Ascending aorta (tissue), 2 donors: ENCODE results near the gene TMEM132D. TPM values are rescaled to one million over a fixed set of nuclear protein-coding genes. Genes with fewer than 3 reads are reported as not detected.

Source experiments
- DNase-seq, 2 donors: peaks; one replicate each; pipeline ENCODE4 v3.0.0-alpha.2; 2019; ENCODE audit warnings: low spot score in 2 of 2
- H3K27ac ChIP-seq, 2 donors: fragments of 200-600 bp; sonication (generic); one replicate each; pipeline ENCODE4 v1.5.1; 2016 to 2017; ENCODE audit warnings: mild to moderate bottlenecking in 1 of 2
- H3K27me3 ChIP-seq: fragments of 200-600 bp; sonication (generic); one replicate; pipeline ENCODE4 v1.5.1; 2017
- H3K36me3 ChIP-seq, 2 donors: fragments of 200-600 bp; sonication (generic); one replicate each; pipeline ENCODE4 v1.5.1; 2016
- H3K4me1 ChIP-seq, 2 donors: fragments of 200-600 bp; sonication (generic); one replicate each; pipeline ENCODE4 v1.5.1; 2016 to 2017; ENCODE audit warnings: mild to moderate bottlenecking in 1 of 2
- H3K4me3 ChIP-seq, 2 donors: fragments of 200-600 bp; sonication (generic); one replicate each; pipeline ENCODE4 v1.5.1; 2016 to 2017; ENCODE audit warnings: mild to moderate bottlenecking in 1 of 2
- H3K9me3 ChIP-seq, 2 donors: fragments of 200-600 bp; sonication (generic); one replicate each; pipeline ENCODE4 v1.5.1; 2016
- intact Hi-C: fragments of 100-400 bp; cut with DNase I; formaldehyde crosslinking; loops from one replicate; pipeline ENCODE4 v1.15.1; 2023
- total RNA-seq: library from RNA; depleted of rRNA; stranded (reverse); fragments of >200 nt; gene quantifications from one replicate; pipeline ENCODE4 v1.1.0, GENCODE V29; 2016
- TF ChIP-seq, protein P1 (sequence below), 3 experiments: fragments of 200-600 bp in 2 of 3; fragments of 450-650 bp in 1 of 3; sonication (generic) in 2 of 3; IDR thresholded peaks; one replicate each; pipeline ENCODE4 v1.5.1; 2016 to 2019; ENCODE audit warnings: antibody characterized with exemption in 3 of 3, mild to moderate bottlenecking in 1 of 3, moderate library complexity in 1 of 3

Gene TMEM132D
- total RNA-seq, 1 donor from 2014 or later = not detected

DNA sequence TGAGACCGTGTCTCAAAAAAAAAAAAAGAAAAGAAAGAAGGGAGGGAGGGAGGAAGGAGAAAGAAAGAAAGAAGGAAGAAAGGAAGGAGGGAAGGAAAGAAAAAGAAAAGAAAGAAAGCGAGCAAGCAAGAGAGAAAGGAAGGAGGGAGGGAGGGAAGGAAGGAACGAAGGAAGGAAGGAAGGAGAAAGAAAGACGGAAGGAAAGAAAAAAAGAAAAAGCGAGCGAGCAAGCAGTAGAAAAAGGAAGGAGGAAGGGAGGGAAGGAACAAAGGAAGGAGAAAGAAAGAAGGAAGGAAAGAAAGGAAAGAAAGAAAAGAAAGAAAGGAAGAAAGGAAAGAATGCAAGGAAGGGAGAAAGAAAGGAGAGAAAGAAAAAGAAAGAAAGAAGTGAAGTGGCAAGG, 546.6 kb downstream of the TMEM132D start:
- no peaks in the 10 kb centered on the region for H3K9me3 ChIP-seq
- no peaks in the 10 kb centered on the region for H3K4me1 ChIP-seq
- DNase-seq = no peak
- no peaks in the 10 kb centered on the region for H3K36me3 ChIP-seq
- no peak overlapping the region for H3K4me3 ChIP-seq
- no peaks in the 10 kb centered on the region for H3K27me3 ChIP-seq
- TF ChIP-seq, protein P1, sequence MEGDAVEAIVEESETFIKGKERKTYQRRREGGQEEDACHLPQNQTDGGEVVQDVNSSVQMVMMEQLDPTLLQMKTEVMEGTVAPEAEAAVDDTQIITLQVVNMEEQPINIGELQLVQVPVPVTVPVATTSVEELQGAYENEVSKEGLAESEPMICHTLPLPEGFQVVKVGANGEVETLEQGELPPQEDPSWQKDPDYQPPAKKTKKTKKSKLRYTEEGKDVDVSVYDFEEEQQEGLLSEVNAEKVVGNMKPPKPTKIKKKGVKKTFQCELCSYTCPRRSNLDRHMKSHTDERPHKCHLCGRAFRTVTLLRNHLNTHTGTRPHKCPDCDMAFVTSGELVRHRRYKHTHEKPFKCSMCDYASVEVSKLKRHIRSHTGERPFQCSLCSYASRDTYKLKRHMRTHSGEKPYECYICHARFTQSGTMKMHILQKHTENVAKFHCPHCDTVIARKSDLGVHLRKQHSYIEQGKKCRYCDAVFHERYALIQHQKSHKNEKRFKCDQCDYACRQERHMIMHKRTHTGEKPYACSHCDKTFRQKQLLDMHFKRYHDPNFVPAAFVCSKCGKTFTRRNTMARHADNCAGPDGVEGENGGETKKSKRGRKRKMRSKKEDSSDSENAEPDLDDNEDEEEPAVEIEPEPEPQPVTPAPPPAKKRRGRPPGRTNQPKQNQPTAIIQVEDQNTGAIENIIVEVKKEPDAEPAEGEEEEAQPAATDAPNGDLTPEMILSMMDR (IDR thresholded peaks at IDR 0.05) = no peak
- intact Hi-C loops = no loop called here
- H3K27ac ChIP-seq = no peak overlapping the region

DNA sequence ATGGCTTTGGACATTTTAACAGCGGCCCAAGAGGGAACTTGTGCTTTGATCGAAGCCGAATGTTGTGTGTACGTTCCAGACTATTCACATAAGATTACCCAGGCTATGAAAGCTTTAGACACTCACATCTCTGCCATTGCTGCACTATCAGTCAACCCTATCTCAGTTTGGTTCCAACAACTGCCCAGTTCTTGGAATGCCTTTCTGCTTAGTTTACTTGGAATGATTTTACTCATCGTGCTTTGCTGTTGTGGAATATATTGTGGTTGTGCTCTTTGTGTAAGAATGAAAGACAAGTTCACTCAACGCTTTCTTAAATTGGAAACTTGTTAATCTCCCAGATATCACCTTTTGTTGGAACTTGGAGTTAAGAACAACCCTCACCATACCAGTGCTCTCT, 552.3 kb downstream of the TMEM132D start:
- Histone ChIP-seq H3K27ac (no peak overlapping the region), H3K9me3 (no peaks in the 10 kb centered on the region), H3K27me3 (no peaks in the 10 kb centered on the region), H3K4me3 (no peak overlapping the region), H3K4me1 (no peaks in the 10 kb centered on the region), H3K36me3 (no peaks in the 10 kb centered on the region)
- intact Hi-C loops = no loop called here
- DNase-seq = no peak
- TF ChIP-seq, protein P1 (IDR thresholded peaks at IDR 0.05) = no peak

DNA sequence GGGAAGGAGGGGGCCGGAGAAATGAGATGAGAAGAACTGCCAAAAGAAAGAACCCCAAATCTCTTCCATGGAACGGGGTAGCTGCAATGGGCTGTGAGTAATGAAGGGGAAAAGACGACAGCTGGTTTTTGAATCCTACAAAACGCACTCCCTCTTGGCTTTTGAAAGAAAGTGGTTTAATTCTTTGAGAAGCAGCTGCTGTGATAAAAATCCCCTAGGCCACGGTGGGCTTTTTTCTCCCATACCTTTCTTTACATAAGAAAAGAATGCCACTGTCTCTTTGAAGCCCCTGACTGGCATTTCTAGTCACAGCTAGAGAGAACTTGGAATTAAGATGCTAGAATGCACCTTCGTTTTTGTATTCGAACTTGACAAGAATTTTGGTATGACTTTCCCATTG, 564.5 kb downstream of the TMEM132D start:
- Histone ChIP-seq H3K27me3 (no peaks in the 10 kb centered on the region), H3K4me1 (no peaks in the 10 kb centered on the region), H3K9me3 (peaks cover 0 to 9% of the 10 kb centered on the region in 2 donors), H3K36me3 (no peaks in the 10 kb centered on the region), H3K4me3 (no peak overlapping the region), H3K27ac (no peak overlapping the region)
- DNase-seq = no peak
- TF ChIP-seq, protein P1 (IDR thresholded peaks at IDR 0.05) = no peak
- intact Hi-C loops = no loop called here

GRCh38 chr12:129337413-129337812, 566.4 kb downstream of the TMEM132D start:
- TF ChIP-seq, protein P1 (IDR thresholded peaks at IDR 0.05) = no peak
- H3K27me3 ChIP-seq = no peaks in the 10 kb centered on the region
- peaks cover 0 to 9% of the 10 kb centered on the region in 2 donors for H3K9me3 ChIP-seq
- H3K36me3 ChIP-seq = no peaks in the 10 kb centered on the region
- no peak overlapping the region for H3K4me3 ChIP-seq
- intact Hi-C loops = no loop called here
- H3K27ac ChIP-seq = no peak overlapping the region
- H3K4me1 ChIP-seq = no peaks in the 10 kb centered on the region
- DNase-seq = no peak

GRCh38 chr12:129335773-129336172, 568.1 kb downstream of the TMEM132D start:
- Histone ChIP-seq H3K4me3 (no peak overlapping the region), H3K4me1 (no peaks in the 10 kb centered on the region), H3K27me3 (no peaks in the 10 kb centered on the region), H3K9me3 (peaks cover 0 to 9% of the 10 kb centered on the region in 2 donors), H3K36me3 (no peaks in the 10 kb centered on the region), H3K27ac (no peak overlapping the region)
- TF ChIP-seq, protein P1 (IDR thresholded peaks at IDR 0.05) = no peak
- intact Hi-C loops = no loop called here
- DNase-seq = no peak

DNA sequence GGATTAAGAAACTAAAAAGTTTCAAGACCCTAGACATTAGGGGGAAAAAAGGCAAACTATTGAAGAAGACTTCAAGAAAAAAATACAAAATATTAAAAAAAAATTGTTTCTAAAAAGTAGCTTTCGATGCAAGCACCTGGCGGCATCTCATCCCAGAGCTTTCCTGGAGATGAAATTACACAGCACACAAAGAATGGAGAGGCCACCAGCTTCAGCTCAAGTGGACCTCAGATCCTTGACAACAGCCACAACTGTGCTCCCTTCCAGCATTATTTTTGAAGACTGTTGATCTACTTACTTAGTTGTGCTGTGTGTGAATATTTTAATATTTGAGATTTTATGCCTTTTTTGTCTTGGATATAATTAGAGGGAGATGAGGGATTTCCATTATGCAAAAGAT, 571.5 kb downstream of the TMEM132D start:
- DNase-seq = no peak
- no peaks in the 10 kb centered on the region for H3K27me3 ChIP-seq
- H3K4me3 ChIP-seq = no peak overlapping the region
- intact Hi-C loops = no loop called here
- H3K9me3 ChIP-seq = peaks cover 0 to 9% of the 10 kb centered on the region in 2 donors
- H3K4me1 ChIP-seq = no peaks in the 10 kb centered on the region
- TF ChIP-seq, protein P1 (IDR thresholded peaks at IDR 0.05) = no peak
- no peak overlapping the region for H3K27ac ChIP-seq
- H3K36me3 ChIP-seq = no peaks in the 10 kb centered on the region
